ENCODE measurements around the gene PDXDC1. TPM values are rescaled to one million over a fixed set of nuclear protein-coding genes. Genes with fewer than 3 reads are reported as not detected.

The PDXDC1 gene
- total RNA-seq, 1 experiment from 2014 or later: 94.3 TPM

GRCh38 chr16:15031586-15031985 lies 56.8 kb downstream of the PDXDC1 start:
- ChIA-PET POLR2A (no interaction called here), CTCF (no interaction called here), RAD21 (ENCODE audit: low non-redundant PET in 1 of 2, low total read pairs in 2 of 2, uncharacterized antibody in 2 of 2, unreplicated experiment in 2 of 2) (no interaction called here)
- BruUV-seq (replicated peaks): no TSS peak
- no peaks in the 10 kb centered on the region for H3K4me1 ChIP-seq (ENCODE audit: control insufficient read depth in 1 of 2, insufficient read depth in 2 of 2, low read length in 2 of 2)
- no peaks in the 10 kb centered on the region for H3K9me3 ChIP-seq (ENCODE audit: control insufficient read depth in 1 of 2, insufficient read depth in 1 of 2, low read depth in 1 of 2, low read length in 2 of 2)
- no peaks in the 10 kb centered on the region for H4K20me1 ChIP-seq (ENCODE audit: insufficient read depth)
- H2AFZ ChIP-seq (ENCODE audit: low read depth, low read length, poor library complexity, severe bottlenecking): no peak overlapping the region
- H3K9me2 ChIP-seq (ENCODE audit: insufficient read depth): no peaks in the 10 kb centered on the region
- TF ChIP-seq TCF7L2 (IDR thresholded peaks at IDR 0.05; ENCODE audit: borderline replicate concordance, extremely low read depth, insufficient read depth, insufficient read length) (no peak), EZH2phosphoT487 (IDR thresholded peaks at IDR 0.05; ENCODE audit: borderline replicate concordance) (no peak), ELF1 (IDR thresholded peaks at IDR 0.05; ENCODE audit: borderline replicate concordance, low read depth) (no peak), ZFX (IDR thresholded peaks at IDR 0.05) (no peak), FOSL1 (IDR thresholded peaks at IDR 0.05; ENCODE audit: low read depth) (no peak), JUND (IDR thresholded peaks at IDR 0.05) (no peak), CBX3 (IDR thresholded peaks at IDR 0.05; ENCODE audit: low read depth) (no peak), CTCF (IDR thresholded peaks at IDR 0.05 in 2 of 3, conservative IDR thresholded peaks at IDR 0.05 in 1 of 3; ENCODE audit: borderline replicate concordance in 1 of 3, insufficient read depth in 1 of 3, low read depth in 2 of 3, low read length in 2 of 3) (no peak), ZNF274 (IDR thresholded peaks at IDR 0.05; ENCODE audit: low read depth, low read length) (no peak), SP1 (IDR thresholded peaks at IDR 0.05; ENCODE audit: low read depth) (no peak), EZH2 (IDR thresholded peaks at IDR 0.05) (no peak), ATF3 (IDR thresholded peaks at IDR 0.05) (no peak), SRF (IDR thresholded peaks at IDR 0.05; ENCODE audit: low read depth) (no peak), RAD21 (IDR thresholded peaks at IDR 0.05; ENCODE audit: low read depth) (no peak), REST (IDR thresholded peaks at IDR 0.05; ENCODE audit: low read depth) (no peak), CEBPB (IDR thresholded peaks at IDR 0.05; ENCODE audit: low read depth) (no peak)
- TF ChIP-seq, protein P1, sequence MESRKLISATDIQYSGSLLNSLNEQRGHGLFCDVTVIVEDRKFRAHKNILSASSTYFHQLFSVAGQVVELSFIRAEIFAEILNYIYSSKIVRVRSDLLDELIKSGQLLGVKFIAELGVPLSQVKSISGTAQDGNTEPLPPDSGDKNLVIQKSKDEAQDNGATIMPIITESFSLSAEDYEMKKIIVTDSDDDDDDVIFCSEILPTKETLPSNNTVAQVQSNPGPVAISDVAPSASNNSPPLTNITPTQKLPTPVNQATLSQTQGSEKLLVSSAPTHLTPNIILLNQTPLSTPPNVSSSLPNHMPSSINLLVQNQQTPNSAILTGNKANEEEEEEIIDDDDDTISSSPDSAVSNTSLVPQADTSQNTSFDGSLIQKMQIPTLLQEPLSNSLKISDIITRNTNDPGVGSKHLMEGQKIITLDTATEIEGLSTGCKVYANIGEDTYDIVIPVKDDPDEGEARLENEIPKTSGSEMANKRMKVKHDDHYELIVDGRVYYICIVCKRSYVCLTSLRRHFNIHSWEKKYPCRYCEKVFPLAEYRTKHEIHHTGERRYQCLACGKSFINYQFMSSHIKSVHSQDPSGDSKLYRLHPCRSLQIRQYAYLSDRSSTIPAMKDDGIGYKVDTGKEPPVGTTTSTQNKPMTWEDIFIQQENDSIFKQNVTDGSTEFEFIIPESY (IDR thresholded peaks at IDR 0.05; ENCODE audit: extremely low read depth, insufficient replicate concordance, low read length): no peak
- TF ChIP-seq, protein P2, sequence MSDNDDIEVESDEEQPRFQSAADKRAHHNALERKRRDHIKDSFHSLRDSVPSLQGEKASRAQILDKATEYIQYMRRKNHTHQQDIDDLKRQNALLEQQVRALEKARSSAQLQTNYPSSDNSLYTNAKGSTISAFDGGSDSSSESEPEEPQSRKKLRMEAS (IDR thresholded peaks at IDR 0.05): no peak
- no peak overlapping the region for H3K4me3 ChIP-seq (replicated peaks in 1 of 2; ENCODE audit: low read depth in 1 of 2, low read length in 2 of 2)
- no peak overlapping the region for H3K9ac ChIP-seq (ENCODE audit: low read length)
- ATAC-seq (no peak), DNase-seq (ENCODE audit: low read depth, low spot score) (no peak)
- intact Hi-C loops (cut with micrococcal nuclease): no loop called here
- peaks cover 16% of the 10 kb centered on the region; the same call in 1 of the 2 replicates for H3K79me2 ChIP-seq (ENCODE audit: insufficient read depth, low read length)
- no peak overlapping the region for H3K27ac ChIP-seq (ENCODE audit: low read depth, low read length)
- H3K4me2 ChIP-seq (ENCODE audit: low read length): no peak overlapping the region
- no peaks in the 10 kb centered on the region for H3K27me3 ChIP-seq (ENCODE audit: insufficient read depth, low read length)
- H3K36me3 ChIP-seq (ENCODE audit: control insufficient read depth in 1 of 2, insufficient read depth in 2 of 2, low read length in 2 of 2): peaks cover 21 to 30% of the 10 kb centered on the region in 2 experiments; a peak in 3 of 4 replicates
